MCF 10A (cell line): ENCODE data around the gene MAB21L1. TPM values are rescaled to one million over a fixed set of nuclear protein-coding genes. Genes with fewer than 3 reads are reported as not detected.

ENCODE experiments used
- BruUV-seq: library from RNA; stranded (reverse); fragments of 400-500 nt; replicated peaks from 2 replicates; lab custom pipeline; 2021; lab: Mats Ljungman, UMichigan
- CTCF ChIA-PET: fragments of 300-600 bp; sonication (Branson Sonifier 250); formaldehyde crosslinking; extraction: SDS; loops from one replicate; lab custom pipeline; 2021; ENCODE audit warnings: antibody characterized with exemption, inconsistent platforms; lab: Yijun Ruan, JAX
- POLR2A ChIA-PET: fragments of 300-600, 350-650 bp; sonication (Branson Sonifier 250); formaldehyde crosslinking; extraction: SDS; loops from one replicate; lab custom pipeline; 2020; ENCODE audit warnings: antibody characterized with exemption, inconsistent platforms; lab: Yijun Ruan, JAX
- DNase-seq: peaks from one replicate; pipeline ENCODE4 v3.0.0-alpha.2; 2018; ENCODE audit not compliant: unreplicated experiment
- H3K27ac Mint-ChIP-seq: one replicate; pipeline ENCODE4 v1.8.0; 2022; ENCODE audit warnings: mild to moderate bottlenecking, low read depth, mixed read lengths; ENCODE audit not compliant: unreplicated experiment
- H3K27me3 Mint-ChIP-seq: one replicate; pipeline ENCODE4 v1.8.0; 2022; ENCODE audit warnings: mixed read lengths; ENCODE audit not compliant: insufficient read depth, unreplicated experiment
- H3K36me3 Mint-ChIP-seq: one replicate; pipeline ENCODE4 v1.8.0; 2022; ENCODE audit warnings: mild to moderate bottlenecking, moderate library complexity, mixed read lengths; ENCODE audit not compliant: insufficient read depth, unreplicated experiment
- H3K4me1 Mint-ChIP-seq: one replicate; pipeline ENCODE4 v1.8.0; 2022; ENCODE audit warnings: mixed read lengths; ENCODE audit not compliant: insufficient read depth, unreplicated experiment
- H3K4me3 Mint-ChIP-seq: one replicate; pipeline ENCODE4 v1.8.0; 2022; ENCODE audit warnings: mild to moderate bottlenecking, moderate library complexity, mixed read lengths; ENCODE audit not compliant: unreplicated experiment
- H3K9me3 Mint-ChIP-seq: one replicate; pipeline ENCODE4 v1.8.0; 2022; ENCODE audit warnings: mixed read lengths; ENCODE audit not compliant: unreplicated experiment
- CTCF ChIP-seq: fragments of 200-600 bp; IDR thresholded peaks from one replicate; pipeline ENCODE4 v1.8.0; 2022; ENCODE audit warnings: antibody characterized with exemption, mild to moderate bottlenecking; ENCODE audit not compliant: unreplicated experiment
- intact Hi-C: fragments of 100-400 bp; cut with micrococcal nuclease; formaldehyde crosslinking; loops from 2 replicates; pipeline ENCODE4 v1.14.1; 2022
- total RNA-seq: library from RNA; stranded (reverse); gene quantifications from 2 replicates; pipeline ENCODE4 v1.2.3, GENCODE V29; 2022

Gene MAB21L1
- total RNA-seq, 1 experiment from 2014 or later, result not detected

GRCh38 chr13:35481777-35482176 is 5.3 kb upstream of the MAB21L1 start:
- H3K27me3 Mint-ChIP-seq, result no peaks in the 10 kb centered on the region
- no peak overlapping the region for H3K27ac Mint-ChIP-seq
- intact Hi-C loops, result no loop called here
- no TSS peak for BruUV-seq
- H3K9me3 Mint-ChIP-seq, result no peaks in the 10 kb centered on the region
- no peak for DNase-seq
- H3K4me1 Mint-ChIP-seq, result no peaks in the 10 kb centered on the region
- ChIA-PET CTCF (no interaction called here), POLR2A (no interaction called here)
- H3K4me3 Mint-ChIP-seq, result no peak overlapping the region
- no peaks in the 10 kb centered on the region for H3K36me3 Mint-ChIP-seq
- TF ChIP-seq CTCF, result no peak

- no peak for TF ChIP-seq CTCF
- intact Hi-C loops, result no loop called here
- Mint-ChIP-seq H3K27ac (no peak overlapping the region), H3K4me3 (no peak overlapping the region), H3K9me3 (no peaks in the 10 kb centered on the region), H3K27me3 (no peaks in the 10 kb centered on the region), H3K36me3 (no peaks in the 10 kb centered on the region), H3K4me1 (no peaks in the 10 kb centered on the region)
- ChIA-PET POLR2A (no interaction called here), CTCF (no interaction called here)
- no TSS peak for BruUV-seq
- DNase-seq, result no peak
Observed at GRCh38 chr13:35480346-35480745, 3.9 kb upstream of the MAB21L1 start.

- H3K36me3 Mint-ChIP-seq, result no peaks in the 10 kb centered on the region
- H3K27ac Mint-ChIP-seq, result no peak overlapping the region
- TF ChIP-seq CTCF, result no peak
- no peak for DNase-seq
- no peaks in the 10 kb centered on the region for H3K4me1 Mint-ChIP-seq
- no peak overlapping the region for H3K4me3 Mint-ChIP-seq
- CTCF ChIA-PET, result no interaction called here
- intact Hi-C loops, result no loop called here
- no peaks in the 10 kb centered on the region for H3K27me3 Mint-ChIP-seq
- no peaks in the 10 kb centered on the region for H3K9me3 Mint-ChIP-seq
- POLR2A ChIA-PET, result no interaction called here
- BruUV-seq, result no TSS peak
Observed at GRCh38 chr13:35479706-35480105, 3.2 kb upstream of the MAB21L1 start.

GRCh38 chr13:35479038-35479492 is 2.6 kb upstream of the MAB21L1 start:
- Mint-ChIP-seq H3K27me3 (no peaks in the 10 kb centered on the region), H3K4me3 (no peak overlapping the region)

More at GRCh38 chr13:35479038-35479492, 2.6 kb upstream of the MAB21L1 start:
- Mint-ChIP-seq H3K9me3 (no peaks in the 10 kb centered on the region), H3K4me1 (no peaks in the 10 kb centered on the region), H3K27ac (no peak overlapping the region), H3K36me3 (no peaks in the 10 kb centered on the region)
- no peak for DNase-seq
- ChIA-PET CTCF (no interaction called here), POLR2A (no interaction called here)
- no TSS peak for BruUV-seq
- intact Hi-C loops, result no loop called here
- TF ChIP-seq CTCF, result no peak
